Uterus (tissue), 4 donors: ENCODE results near the gene LRRC28. TPM values are rescaled to one million over a fixed set of nuclear protein-coding genes. Genes with fewer than 3 reads are reported as not detected.

ENCODE experiments used
- DNase-seq, 2 donors: peaks; one replicate each; pipeline ENCODE4 v3.0.0-alpha.2; 2019 to 2020
- H3K27ac ChIP-seq, 2 donors: fragments of 200-600 bp; sonication (generic); 1 replicate in 1 of 2; 2 replicates in 1 of 2; pipeline ENCODE4 v1.5.1; 2016 to 2018
- H3K27me3 ChIP-seq, 2 donors: fragments of 200-600 bp; sonication (generic); one replicate each; pipeline ENCODE4 v1.5.1; 2018 to 2019; ENCODE audit warnings: control low read depth in 1 of 2
- H3K36me3 ChIP-seq, 2 donors: fragments of 200-600 bp; sonication (generic); one replicate each; pipeline ENCODE4 v1.5.1; 2019; ENCODE audit warnings: control low read depth in 1 of 2
- H3K4me1 ChIP-seq, 2 donors: fragments of 200-600 bp; sonication (generic); one replicate each; pipeline ENCODE4 v1.5.1; 2018 to 2019; ENCODE audit warnings: control low read depth in 1 of 2
- H3K4me3 ChIP-seq, 2 donors: fragments of 200-600 bp; sonication (generic); 1 replicate in 1 of 2; 2 replicates in 1 of 2; pipeline ENCODE4 v1.5.1; 2018 to 2019; ENCODE audit warnings: mild to moderate bottlenecking in 1 of 2
- H3K9me3 ChIP-seq, 2 donors: fragments of 200-600 bp; sonication (generic); one replicate each; pipeline ENCODE4 v1.5.1; 2019; ENCODE audit warnings: control low read depth in 1 of 2
- CTCF ChIP-seq, 4 experiments: fragments of 200-600 bp in 2 of 4; fragments of 450-650 bp in 2 of 4; sonication (generic) in 2 of 4; IDR thresholded peaks; one replicate each; pipeline ENCODE4 v1.5.1; 2016 to 2019; ENCODE audit warnings: antibody characterized with exemption in 4 of 4, mild to moderate bottlenecking in 2 of 4, moderate library complexity in 1 of 4
- POLR2A ChIP-seq, 2 donors: fragments of 450-650 bp; IDR thresholded peaks; one replicate each; pipeline ENCODE4 v1.6.1; 2016; ENCODE audit warnings: antibody characterized with exemption in 2 of 2, mild to moderate bottlenecking in 1 of 2, moderate library complexity in 1 of 2
- intact Hi-C: fragments of 100-400 bp; cut with DNase I; formaldehyde crosslinking; loops from one replicate; pipeline ENCODE4 v1.15.1; 2023; ENCODE audit warnings: low total_unique reads
- total RNA-seq, 4 donors: library from RNA; depleted of rRNA in 3 of 4; stranded (reverse); fragments of >200 nt in 3 of 4; gene quantifications; one replicate each; pipeline versions ENCODE4 v1.1.0 to v1.2.4, GENCODE V29; 2014 to 2023
- donor health status: DM: yes; HTN: yes; CAD: no.

The LRRC28 gene
- total RNA-seq, 4 donors from 2014 or later = 28.8 to 50.3 (median 35.5) TPM

- Histone ChIP-seq H3K4me3 (no peak overlapping the region), H3K27me3 (no peaks in the 10 kb centered on the region), H3K27ac (no peak overlapping the region), H3K4me1 (peaks cover 4 to 15% of the 10 kb centered on the region in 2 donors), H3K36me3 (no peaks in the 10 kb centered on the region), H3K9me3 (no peaks in the 10 kb centered on the region)
- intact Hi-C loops = no loop called here
- TF ChIP-seq POLR2A (IDR thresholded peaks at IDR 0.05) = no peak
- TF ChIP-seq CTCF (IDR thresholded peaks at IDR 0.05) = no peak
- DNase-seq = no peak
Measured at GRCh38 chr15:99412626-99413025, 161.3 kb downstream of the LRRC28 start.

DNA sequence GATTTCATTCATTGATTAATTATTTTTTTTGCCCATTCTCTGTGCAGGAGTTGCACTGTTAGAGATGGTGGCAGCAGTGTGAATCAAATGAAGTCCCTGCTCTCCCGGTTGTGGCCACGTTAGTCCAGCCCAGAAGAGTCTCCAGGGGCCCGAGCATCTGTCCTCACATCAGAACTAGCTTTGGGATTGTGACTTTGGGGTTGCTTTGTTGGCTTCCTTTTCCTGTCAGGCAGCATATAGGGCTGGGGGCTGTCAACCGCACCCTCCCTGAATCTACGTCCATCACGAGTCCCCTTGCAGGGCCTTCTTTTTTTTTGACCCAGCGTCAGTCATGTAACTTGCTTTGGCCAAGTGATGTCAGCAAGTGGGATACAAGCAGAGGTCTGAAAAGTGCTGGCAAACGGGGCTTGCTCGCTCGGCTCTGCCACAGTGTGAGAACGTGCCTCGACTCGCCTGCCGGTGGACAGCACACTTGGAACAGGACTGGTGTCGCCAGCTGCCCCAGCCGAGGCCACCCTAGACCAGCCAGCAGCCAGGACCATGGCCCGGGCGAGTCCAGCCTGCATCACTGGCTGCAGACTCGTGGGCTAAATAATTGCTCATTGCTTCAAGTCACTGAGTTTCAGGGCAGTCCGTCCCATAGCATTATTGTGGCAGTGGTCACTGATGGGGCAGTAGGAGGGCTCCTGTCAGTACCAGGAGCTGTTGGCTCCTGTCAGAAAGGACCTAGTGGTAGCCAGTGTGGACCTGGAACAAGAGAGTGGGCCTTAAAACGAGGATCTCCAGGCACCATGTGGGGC, 162.9 kb downstream of the LRRC28 start:
- Histone ChIP-seq H3K4me1 (peaks cover 4% of the 10 kb centered on the region in 2 donors), H3K9me3 (no peaks in the 10 kb centered on the region), H3K36me3 (no peaks in the 10 kb centered on the region), H3K27ac (no peak overlapping the region), H3K27me3 (no peaks in the 10 kb centered on the region), H3K4me3 (no peak overlapping the region)
- no peak for DNase-seq
- no peak for TF ChIP-seq CTCF (IDR thresholded peaks at IDR 0.05)
- no peak for TF ChIP-seq POLR2A (IDR thresholded peaks at IDR 0.05)
- intact Hi-C loops = no loop called here

GRCh38 chr15:99414755-99415731, 163.8 kb downstream of the LRRC28 start:
- Histone ChIP-seq H3K36me3 (no peaks in the 10 kb centered on the region), H3K4me1 (no peaks in the 10 kb centered on the region), H3K27ac (no peak overlapping the region), H3K27me3 (no peaks in the 10 kb centered on the region), H3K9me3 (no peaks in the 10 kb centered on the region), H3K4me3 (no peak overlapping the region)
- intact Hi-C loops = no loop called here
- DNase-seq = no peak
- TF ChIP-seq POLR2A (IDR thresholded peaks at IDR 0.05) = no peak
- no peak for TF ChIP-seq CTCF (IDR thresholded peaks at IDR 0.05)

DNA sequence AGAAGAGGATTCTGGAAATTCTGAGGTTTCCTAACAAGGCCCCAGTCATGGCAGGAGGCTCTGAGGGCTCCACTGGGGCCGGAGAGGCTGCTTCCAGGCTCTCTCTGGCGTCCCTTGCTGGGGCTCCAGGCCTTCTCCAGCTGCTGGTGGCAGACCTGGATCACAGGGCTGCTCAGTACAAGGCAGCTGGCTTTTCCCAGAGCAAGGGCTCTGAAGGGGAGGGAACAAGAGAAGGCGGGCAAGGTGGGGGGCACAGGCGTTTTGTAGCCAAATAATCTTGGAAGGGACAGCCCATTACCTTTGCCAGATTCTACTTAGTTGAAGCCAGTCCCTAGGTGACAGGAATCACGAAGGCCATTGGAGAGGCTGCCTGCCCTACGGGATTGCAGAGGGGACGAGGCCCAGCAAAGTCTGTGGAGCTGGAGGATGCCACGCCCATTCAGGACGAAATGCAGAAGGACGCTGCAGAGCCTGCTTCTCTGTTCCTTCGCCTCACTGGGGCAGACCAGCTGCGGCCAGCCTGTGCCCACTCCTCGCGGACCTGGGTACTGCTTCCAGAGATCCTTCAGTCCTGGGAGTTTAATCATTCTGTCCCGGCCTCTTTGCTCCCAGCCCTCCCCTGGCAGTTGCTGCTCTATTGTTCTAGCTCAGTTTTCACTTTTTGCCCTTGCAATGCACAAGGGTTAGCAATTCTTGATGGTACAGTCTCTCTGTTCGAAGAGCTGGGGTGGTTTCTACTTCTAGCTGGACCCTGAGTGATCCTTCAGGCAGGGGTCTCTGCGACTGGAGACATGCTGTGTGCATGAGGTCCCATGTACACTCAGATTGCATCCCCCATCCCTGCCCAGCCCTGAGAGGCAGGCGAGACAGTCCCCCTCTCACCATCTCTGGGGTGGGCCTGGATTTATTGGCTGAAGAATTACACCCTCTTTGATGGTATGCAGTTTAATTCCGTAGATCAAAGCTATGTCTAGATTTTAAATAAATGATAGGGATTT, 165.2 kb downstream of the LRRC28 start:
- H3K9me3 ChIP-seq = no peaks in the 10 kb centered on the region
- no peak for DNase-seq
- intact Hi-C loops = no loop called here
- H3K36me3 ChIP-seq = no peaks in the 10 kb centered on the region
- no peak overlapping the region for H3K27ac ChIP-seq
- H3K4me3 ChIP-seq = no peak overlapping the region
- H3K27me3 ChIP-seq = no peaks in the 10 kb centered on the region
- TF ChIP-seq CTCF (IDR thresholded peaks at IDR 0.05) = no peak
- TF ChIP-seq POLR2A (IDR thresholded peaks at IDR 0.05) = no peak
- H3K4me1 ChIP-seq = no peaks in the 10 kb centered on the region
